HCT116 (cell line): ENCODE measurements around the gene NAA80. TPM values are rescaled to one million over a fixed set of nuclear protein-coding genes. Genes with fewer than 3 reads are reported as not detected.

Experiments
- ATAC-seq: fragments of 200-7000 bp; cut with Tn5 transposase; 2 replicates; pipeline ENCODE4 v1.9.1; 2020; ENCODE audit warnings: mild to moderate bottlenecking, moderate library complexity
- BruUV-seq: library from RNA; stranded (reverse); fragments of 400-500 nt; replicated peaks from 2 replicates; lab custom pipeline; 2021; lab: Mats Ljungman, UMichigan
- CTCF ChIA-PET: fragments of 300-600 bp; sonication (Branson Sonifier 250); formaldehyde crosslinking; loops from one replicate; lab custom pipeline; 2021; ENCODE audit warnings: antibody characterized with exemption; lab: Charles Lee
- POLR2A ChIA-PET: fragments of 300-600, 350-600 bp; sonication (Branson Sonifier 250); formaldehyde crosslinking; loops from one replicate; lab custom pipeline; 2021; ENCODE audit warnings: antibody characterized with exemption; lab: Charles Lee
- RAD21 ChIA-PET, 2 experiments: fragments of 300-600 bp; sonication (Branson Sonifier 250); formaldehyde crosslinking; loops; one replicate each; lab custom pipeline; 2023; ENCODE audit warnings: low total read pairs in 2 of 2; ENCODE audit not compliant: uncharacterized antibody in 2 of 2, unreplicated experiment in 2 of 2, low non-redundant PET in 1 of 2; lab: Charles Lee
- DNase-seq: peaks from one replicate; pipeline ENCODE4 v3.0.0-alpha.2; 2010; ENCODE audit warnings: low read depth, low spot score
- H2AFZ ChIP-seq: fragments of 200-600 bp; shearing (Covaris generic), sonication (generic); 2 replicates; pipeline ENCODE4 v1.6.1; 2017; ENCODE audit warnings: low read depth, mixed run types, mixed read lengths, antibody characterized with exemption, low read length; ENCODE audit not compliant: poor library complexity, severe bottlenecking
- H3K27ac ChIP-seq: 2 replicates; pipeline ENCODE4 v1.5.1; 2012; ENCODE audit warnings: low read depth, low read length
- H3K27me3 ChIP-seq: fragments of 200-600 bp; sonication (generic); 2 replicates; pipeline ENCODE4 v1.6.1; 2016; ENCODE audit warnings: mixed run types, low read length, mixed read lengths; ENCODE audit not compliant: insufficient read depth
- H3K36me3 ChIP-seq, 2 experiments: fragments of 200-500 bp in 1 of 2; fragments of 200-600 bp in 1 of 2; sonication (Bioruptor generic) in 1 of 2; sonication (generic) in 1 of 2; 2 replicates each; pipeline versions ENCODE4 v1.5.1 to v1.6.1; 2014 to 2016; ENCODE audit warnings: low read length in 2 of 2, inconsistent platforms in 1 of 2, mixed read lengths in 1 of 2, mixed run types in 1 of 2; ENCODE audit not compliant: insufficient read depth in 2 of 2, control insufficient read depth in 1 of 2
- H3K4me1 ChIP-seq, 2 experiments: fragments of 200-600 bp in 1 of 2; sonication (generic) in 1 of 2; 2 replicates each; pipeline versions ENCODE4 v1.5.1 to v1.6.1; 2012 to 2017; ENCODE audit warnings: low read length in 2 of 2, inconsistent platforms in 1 of 2, mild to moderate bottlenecking in 1 of 2, mixed read lengths in 1 of 2, mixed run types in 1 of 2, moderate library complexity in 1 of 2; ENCODE audit not compliant: insufficient read depth in 2 of 2, control insufficient read depth in 1 of 2
- H3K4me2 ChIP-seq: fragments of 200-600 bp; sonication (generic); 2 replicates; pipeline ENCODE4 v1.6.1; 2017; ENCODE audit warnings: mixed run types, low read length, mixed read lengths
- H3K4me3 ChIP-seq, 2 experiments: fragments of 200-600 bp in 1 of 2; sonication (generic) in 1 of 2; replicated peaks in 1 of 2; 2 replicates each; pipeline ENCODE4 v1.5.1; 2011 to 2016; ENCODE audit warnings: low read length in 2 of 2, control low read depth in 1 of 2, low read depth in 1 of 2, mild to moderate bottlenecking in 1 of 2, mixed read lengths in 1 of 2, mixed run types in 1 of 2
- H3K79me2 ChIP-seq: fragments of 200-600 bp; sonication (generic); 2 replicates; pipeline ENCODE4 v1.6.1; 2017; ENCODE audit warnings: mild to moderate bottlenecking, mixed run types, low read length, moderate library complexity, mixed read lengths; ENCODE audit not compliant: insufficient read depth
- H3K9ac ChIP-seq: fragments of 200-600 bp; sonication (generic); 2 replicates; pipeline ENCODE4 v1.6.1; 2016; ENCODE audit warnings: low read length, mixed read lengths
- H3K9me2 ChIP-seq: fragments of 200-600 bp; sonication (generic), shearing (Covaris generic); 2 replicates; pipeline ENCODE4 v1.6.1; 2017; ENCODE audit warnings: mixed run types, mild to moderate bottlenecking, moderate library complexity; ENCODE audit not compliant: insufficient read depth
- H3K9me3 ChIP-seq, 2 experiments: fragments of 200-500 bp in 1 of 2; fragments of 200-600 bp in 1 of 2; sonication (Bioruptor generic) in 1 of 2; sonication (generic) in 1 of 2; 2 replicates each; pipeline ENCODE4 v1.6.1; 2014 to 2017; ENCODE audit warnings: low read length in 2 of 2, mixed read lengths in 2 of 2, inconsistent platforms in 1 of 2, low read depth in 1 of 2, mild to moderate bottlenecking in 1 of 2, mixed run types in 1 of 2, moderate library complexity in 1 of 2; ENCODE audit not compliant: control insufficient read depth in 1 of 2, insufficient read depth in 1 of 2
- H4K20me1 ChIP-seq: fragments of 200-600 bp; sonication (generic), shearing (Covaris generic); 2 replicates; pipeline ENCODE4 v1.6.1; 2017; ENCODE audit warnings: mixed run types, mild to moderate bottlenecking, moderate library complexity; ENCODE audit not compliant: insufficient read depth
- ELF1 ChIP-seq: IDR thresholded peaks from 2 replicates; pipeline ENCODE4 v1.6.1; 2012; ENCODE audit warnings: low read depth, borderline replicate concordance
- JUND ChIP-seq: IDR thresholded peaks from 2 replicates; pipeline ENCODE4 v1.6.1; 2012
- SIN3A ChIP-seq: IDR thresholded peaks from 2 replicates; pipeline ENCODE4 v1.6.1; 2012; ENCODE audit warnings: low read depth
- SP1 ChIP-seq: IDR thresholded peaks from 2 replicates; pipeline ENCODE4 v1.6.1; 2012; ENCODE audit warnings: low read depth
- TCF7L2 ChIP-seq: IDR thresholded peaks from 2 replicates; pipeline ENCODE4 v1.7.0; 2011; ENCODE audit warnings: borderline replicate concordance, inconsistent platforms; ENCODE audit not compliant: insufficient read depth, insufficient read length; ENCODE audit errors: extremely low read depth
- intact Hi-C: fragments of 100-400 bp; cut with micrococcal nuclease; formaldehyde crosslinking; loops from 2 replicates; pipeline ENCODE4 v1.10.0; 2022
- total RNA-seq: library from RNA; stranded (reverse); gene quantifications from one replicate; pipeline ENCODE4 v1.2.1, GENCODE V29; 2021; ENCODE audit not compliant: unreplicated experiment
- TF ChIP-seq, protein P1 (sequence below): IDR thresholded peaks from 2 replicates; pipeline ENCODE4 v1.6.1; 2012
- TF ChIP-seq, protein P2 (sequence below), 3 experiments: fragments of 200-600 bp in 1 of 3; sonication (generic) in 1 of 3; IDR thresholded peaks in 2 of 3; conservative IDR thresholded peaks in 1 of 3; 2 replicates each; pipeline ENCODE4 v1.5.1; 2012 to 2017; ENCODE audit warnings: low read depth in 2 of 3, low read length in 2 of 3, antibody characterized with exemption in 1 of 3, borderline replicate concordance in 1 of 3, control low read depth in 1 of 3, mild to moderate bottlenecking in 1 of 3, mixed read lengths in 1 of 3, mixed run types in 1 of 3, moderate library complexity in 1 of 3; ENCODE audit not compliant: insufficient read depth in 1 of 3
- TF ChIP-seq, protein P3 (sequence below): IDR thresholded peaks from 2 replicates; pipeline ENCODE4 v1.6.1; 2012
- TF ChIP-seq, protein P4 (sequence below): IDR thresholded peaks from 2 replicates; pipeline ENCODE4 v1.6.1; 2012; ENCODE audit warnings: low read depth

NAA80 gene
- total RNA-seq, 1 experiment from 2014 or later, result 21.3 TPM

DNA sequence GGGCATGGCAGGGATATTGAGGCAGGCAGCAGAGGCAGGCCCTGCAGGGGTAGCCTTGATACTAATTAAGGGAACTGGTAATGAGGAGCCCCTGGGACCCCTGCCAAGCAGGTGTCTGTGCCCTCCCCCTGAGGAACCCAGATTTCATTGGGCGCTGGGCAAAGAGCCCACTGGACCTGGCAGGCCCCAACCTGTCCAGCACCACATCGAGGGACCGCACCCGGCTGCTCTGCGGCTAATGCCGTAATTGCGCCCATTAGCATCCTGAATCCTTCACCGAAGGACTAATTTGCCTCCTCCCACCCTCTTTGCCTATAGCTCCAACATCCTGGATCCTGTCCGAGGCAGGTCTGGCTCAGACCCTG lies 44.0 kb downstream of the NAA80 start:
- no peak overlapping the region for H3K4me3 ChIP-seq
- no peaks in the 10 kb centered on the region for H3K9me2 ChIP-seq
- H3K36me3 ChIP-seq, result peaks cover 11 to 15% of the 10 kb centered on the region in 2 experiments; a peak in 3 of 4 replicates
- peaks cover 4 to 53% of the 10 kb centered on the region in 2 experiments; a peak in 3 of 4 replicates for H3K4me1 ChIP-seq
- RAD21 ChIA-PET, result no interaction called here
- H2AFZ ChIP-seq, result no peak overlapping the region
- H3K4me2 ChIP-seq, result no peak overlapping the region
- H3K27ac ChIP-seq, result no peak overlapping the region; the same call in 1 of the 2 replicates
- intact Hi-C loops, result no loop called here
- no peaks in the 10 kb centered on the region for H4K20me1 ChIP-seq
- DNase-seq, result no peak
- H3K9me3 ChIP-seq, result no peaks in the 10 kb centered on the region
- TF ChIP-seq, protein P1, sequence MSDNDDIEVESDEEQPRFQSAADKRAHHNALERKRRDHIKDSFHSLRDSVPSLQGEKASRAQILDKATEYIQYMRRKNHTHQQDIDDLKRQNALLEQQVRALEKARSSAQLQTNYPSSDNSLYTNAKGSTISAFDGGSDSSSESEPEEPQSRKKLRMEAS, result no peak
- no peak for TF ChIP-seq SIN3A
- TF ChIP-seq, all 23 proteins: peak for 0
- peaks cover 19% of the 10 kb centered on the region for H3K79me2 ChIP-seq
- no peak for ATAC-seq
- no peak overlapping the region for H3K9ac ChIP-seq
- CTCF ChIA-PET, result interaction anchor here (0.6 to 2.9 kb wide), 3 partner anchors 8 to 28 kb away, joined by 4 to 20 read pairs (median 4); no protein-coding TSS in a partner anchor
- BruUV-seq, result no TSS peak
- no peaks in the 10 kb centered on the region for H3K27me3 ChIP-seq
- POLR2A ChIA-PET, result no interaction called here

DNA sequence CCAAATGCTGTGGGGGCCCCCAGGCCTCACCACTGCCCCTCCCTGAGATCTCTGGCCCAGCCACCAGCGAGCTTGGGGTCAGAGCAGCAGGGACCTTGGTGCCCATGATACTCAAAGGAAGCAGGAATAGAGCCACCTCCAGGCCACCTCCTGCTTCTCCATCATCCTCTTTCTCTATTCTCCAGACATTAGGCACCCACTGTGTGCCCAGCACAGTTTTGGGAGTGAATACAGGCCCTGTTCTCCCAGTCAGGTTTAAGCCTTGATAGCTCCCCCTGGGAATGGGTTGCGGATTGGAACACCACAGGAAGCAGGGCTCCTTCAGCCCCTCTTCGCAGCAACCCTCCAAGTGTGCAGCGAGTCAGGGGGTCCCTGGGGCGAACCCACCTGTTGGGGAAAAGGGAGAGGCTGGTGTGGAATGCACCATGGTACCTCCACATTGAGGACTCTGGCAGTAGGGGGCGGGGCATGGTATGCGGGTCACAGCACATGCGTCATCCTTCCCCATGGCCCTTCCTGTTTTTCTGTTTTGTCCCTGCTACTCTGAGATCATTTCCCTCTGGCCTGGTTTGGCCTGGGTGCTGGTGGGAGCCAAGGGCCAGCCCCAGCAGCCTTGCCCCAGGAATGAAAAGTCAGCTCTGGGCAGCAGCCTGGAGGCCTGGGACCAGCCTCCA lies 44.5 kb downstream of the NAA80 start:
- BruUV-seq, result no TSS peak
- Histone ChIP-seq H3K27ac (no peak overlapping the region; the same call in 1 of the 2 replicates), H3K27me3 (no peaks in the 10 kb centered on the region), H2AFZ (no peak overlapping the region), H3K9me3 (no peaks in the 10 kb centered on the region), H3K9me2 (no peaks in the 10 kb centered on the region), H3K4me1 (peaks cover 3 to 55% of the 10 kb centered on the region in 2 experiments; a peak in 3 of 4 replicates), H4K20me1 (no peaks in the 10 kb centered on the region), H3K4me2 (no peak overlapping the region), H3K9ac (no peak overlapping the region), H3K79me2 (peaks cover 24% of the 10 kb centered on the region), H3K4me3 (no peak overlapping the region), H3K36me3 (peaks cover 11 to 15% of the 10 kb centered on the region in 2 experiments; a peak in 3 of 4 replicates)
- DNase-seq (no peak), ATAC-seq (no peak)
- ChIA-PET RAD21 (no interaction called here), POLR2A (no interaction called here), CTCF (interaction anchor here (0.6 to 2.9 kb wide), 3 partner anchors 8 to 28 kb away, joined by 4 to 20 read pairs (median 4); no protein-coding TSS in a partner anchor)
- TF ChIP-seq SP1, result no peak
- TF ChIP-seq, protein P2, sequence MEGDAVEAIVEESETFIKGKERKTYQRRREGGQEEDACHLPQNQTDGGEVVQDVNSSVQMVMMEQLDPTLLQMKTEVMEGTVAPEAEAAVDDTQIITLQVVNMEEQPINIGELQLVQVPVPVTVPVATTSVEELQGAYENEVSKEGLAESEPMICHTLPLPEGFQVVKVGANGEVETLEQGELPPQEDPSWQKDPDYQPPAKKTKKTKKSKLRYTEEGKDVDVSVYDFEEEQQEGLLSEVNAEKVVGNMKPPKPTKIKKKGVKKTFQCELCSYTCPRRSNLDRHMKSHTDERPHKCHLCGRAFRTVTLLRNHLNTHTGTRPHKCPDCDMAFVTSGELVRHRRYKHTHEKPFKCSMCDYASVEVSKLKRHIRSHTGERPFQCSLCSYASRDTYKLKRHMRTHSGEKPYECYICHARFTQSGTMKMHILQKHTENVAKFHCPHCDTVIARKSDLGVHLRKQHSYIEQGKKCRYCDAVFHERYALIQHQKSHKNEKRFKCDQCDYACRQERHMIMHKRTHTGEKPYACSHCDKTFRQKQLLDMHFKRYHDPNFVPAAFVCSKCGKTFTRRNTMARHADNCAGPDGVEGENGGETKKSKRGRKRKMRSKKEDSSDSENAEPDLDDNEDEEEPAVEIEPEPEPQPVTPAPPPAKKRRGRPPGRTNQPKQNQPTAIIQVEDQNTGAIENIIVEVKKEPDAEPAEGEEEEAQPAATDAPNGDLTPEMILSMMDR (IDR thresholded peaks at IDR 0.05 in 2 of 3, conservative IDR thresholded peaks at IDR 0.05 in 1 of 3; ENCODE audit: borderline replicate concordance in 1 of 3, insufficient read depth in 1 of 3, low read depth in 2 of 3, low read length in 2 of 3), result no peak
- TF ChIP-seq JUND, result no peak
- TF ChIP-seq ELF1, result no peak
- TF ChIP-seq, protein P3, sequence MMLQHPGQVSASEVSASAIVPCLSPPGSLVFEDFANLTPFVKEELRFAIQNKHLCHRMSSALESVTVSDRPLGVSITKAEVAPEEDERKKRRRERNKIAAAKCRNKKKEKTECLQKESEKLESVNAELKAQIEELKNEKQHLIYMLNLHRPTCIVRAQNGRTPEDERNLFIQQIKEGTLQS, result no peak
- TF ChIP-seq, protein P4, sequence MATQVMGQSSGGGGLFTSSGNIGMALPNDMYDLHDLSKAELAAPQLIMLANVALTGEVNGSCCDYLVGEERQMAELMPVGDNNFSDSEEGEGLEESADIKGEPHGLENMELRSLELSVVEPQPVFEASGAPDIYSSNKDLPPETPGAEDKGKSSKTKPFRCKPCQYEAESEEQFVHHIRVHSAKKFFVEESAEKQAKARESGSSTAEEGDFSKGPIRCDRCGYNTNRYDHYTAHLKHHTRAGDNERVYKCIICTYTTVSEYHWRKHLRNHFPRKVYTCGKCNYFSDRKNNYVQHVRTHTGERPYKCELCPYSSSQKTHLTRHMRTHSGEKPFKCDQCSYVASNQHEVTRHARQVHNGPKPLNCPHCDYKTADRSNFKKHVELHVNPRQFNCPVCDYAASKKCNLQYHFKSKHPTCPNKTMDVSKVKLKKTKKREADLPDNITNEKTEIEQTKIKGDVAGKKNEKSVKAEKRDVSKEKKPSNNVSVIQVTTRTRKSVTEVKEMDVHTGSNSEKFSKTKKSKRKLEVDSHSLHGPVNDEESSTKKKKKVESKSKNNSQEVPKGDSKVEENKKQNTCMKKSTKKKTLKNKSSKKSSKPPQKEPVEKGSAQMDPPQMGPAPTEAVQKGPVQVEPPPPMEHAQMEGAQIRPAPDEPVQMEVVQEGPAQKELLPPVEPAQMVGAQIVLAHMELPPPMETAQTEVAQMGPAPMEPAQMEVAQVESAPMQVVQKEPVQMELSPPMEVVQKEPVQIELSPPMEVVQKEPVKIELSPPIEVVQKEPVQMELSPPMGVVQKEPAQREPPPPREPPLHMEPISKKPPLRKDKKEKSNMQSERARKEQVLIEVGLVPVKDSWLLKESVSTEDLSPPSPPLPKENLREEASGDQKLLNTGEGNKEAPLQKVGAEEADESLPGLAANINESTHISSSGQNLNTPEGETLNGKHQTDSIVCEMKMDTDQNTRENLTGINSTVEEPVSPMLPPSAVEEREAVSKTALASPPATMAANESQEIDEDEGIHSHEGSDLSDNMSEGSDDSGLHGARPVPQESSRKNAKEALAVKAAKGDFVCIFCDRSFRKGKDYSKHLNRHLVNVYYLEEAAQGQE, result no peak
- TF ChIP-seq TCF7L2, result no peak
- intact Hi-C loops, result no loop called here
